Progenitor cell of endocrine pancreas (in vitro differentiated cells): Measurements from ENCODE around the gene AMN. TPM values are rescaled to one million over a fixed set of nuclear protein-coding genes. Genes with fewer than 3 reads are reported as not detected.

Experiments used
- DNase-seq: peaks from one replicate; pipeline ENCODE4 v3.0.0; 2021; ENCODE audit warnings: low spot score; ENCODE audit not compliant: unreplicated experiment
- H3K27ac Mint-ChIP-seq: 2 replicates; pipeline ENCODE4 v1.8.0; 2021; ENCODE audit warnings: mild to moderate bottlenecking, moderate library complexity, mixed read lengths
- H3K27me3 Mint-ChIP-seq: 2 replicates; pipeline ENCODE4 v1.8.0; 2021; ENCODE audit warnings: mixed read lengths
- H3K36me3 Mint-ChIP-seq: 2 replicates; pipeline ENCODE4 v1.8.0; 2022; ENCODE audit warnings: mixed read lengths; ENCODE audit not compliant: insufficient read depth
- H3K4me1 Mint-ChIP-seq: 2 replicates; pipeline ENCODE4 v1.8.0; 2021; ENCODE audit warnings: low read depth, mixed read lengths
- H3K4me3 Mint-ChIP-seq: 2 replicates; pipeline ENCODE4 v1.8.0; 2021; ENCODE audit warnings: low read depth, mild to moderate bottlenecking, moderate library complexity, mixed read lengths
- H3K9me3 Mint-ChIP-seq: 2 replicates; pipeline ENCODE4 v1.8.0; 2021; ENCODE audit warnings: low read depth, mixed read lengths
- CTCF ChIP-seq: fragments of 200-600 bp; sonication (generic); IDR thresholded peaks from one replicate; pipeline ENCODE4 v1.5.0; 2021; ENCODE audit warnings: antibody characterized with exemption, mild to moderate bottlenecking; ENCODE audit not compliant: unreplicated experiment
- total RNA-seq: library from RNA; stranded (reverse); gene quantifications from 2 replicates; pipeline ENCODE4 v1.2.1, GENCODE V29; 2021

The AMN gene
- total RNA-seq, 1 donor from 2014 or later, result 2.5 TPM

- Mint-ChIP-seq H3K36me3 (peaks cover 33% of the 10 kb centered on the region), H3K27me3 (no peaks in the 10 kb centered on the region), H3K4me3 (no peak overlapping the region), H3K9me3 (no peaks in the 10 kb centered on the region), H3K27ac (no peak overlapping the region), H3K4me1 (no peaks in the 10 kb centered on the region)
- no peak for TF ChIP-seq CTCF
- no peak for DNase-seq
Observed at GRCh38 chr14:102968306-102968705, 45.8 kb downstream of the AMN start.

GRCh38 chr14:102969060-102969791, 46.8 kb downstream of the AMN start:
- no peaks in the 10 kb centered on the region for H3K9me3 Mint-ChIP-seq
- H3K27ac Mint-ChIP-seq, result no peak overlapping the region
- no peaks in the 10 kb centered on the region for H3K4me1 Mint-ChIP-seq
- H3K36me3 Mint-ChIP-seq, result peaks cover 31% of the 10 kb centered on the region
- TF ChIP-seq CTCF, result no peak
- DNase-seq, result no peak
- no peak overlapping the region for H3K4me3 Mint-ChIP-seq
- no peaks in the 10 kb centered on the region for H3K27me3 Mint-ChIP-seq

- Mint-ChIP-seq H3K9me3 (no peaks in the 10 kb centered on the region), H3K36me3 (peaks cover 32% of the 10 kb centered on the region), H3K27me3 (no peaks in the 10 kb centered on the region), H3K4me3 (no peak overlapping the region), H3K4me1 (no peaks in the 10 kb centered on the region), H3K27ac (no peak overlapping the region)
- DNase-seq, result no peak
- no peak for TF ChIP-seq CTCF
Observed at GRCh38 chr14:102969901-102970300, 47.4 kb downstream of the AMN start.

GRCh38 chr14:102970496-102970895, 48.0 kb downstream of the AMN start:
- Mint-ChIP-seq H3K36me3 (peaks cover 31% of the 10 kb centered on the region), H3K4me1 (no peaks in the 10 kb centered on the region), H3K9me3 (no peaks in the 10 kb centered on the region), H3K27me3 (no peaks in the 10 kb centered on the region), H3K4me3 (no peak overlapping the region), H3K27ac (no peak overlapping the region)
- TF ChIP-seq CTCF, result no peak
- no peak for DNase-seq

- no peak overlapping the region for H3K27ac Mint-ChIP-seq
- no peaks in the 10 kb centered on the region for H3K9me3 Mint-ChIP-seq
- no peaks in the 10 kb centered on the region for H3K4me1 Mint-ChIP-seq
- H3K4me3 Mint-ChIP-seq, result no peak overlapping the region
- DNase-seq, result no peak
- no peak for TF ChIP-seq CTCF
- H3K27me3 Mint-ChIP-seq, result no peaks in the 10 kb centered on the region
- peaks cover 27% of the 10 kb centered on the region for H3K36me3 Mint-ChIP-seq
Observed at GRCh38 chr14:102971314-102971713, 48.9 kb downstream of the AMN start.
